ENCODE data around the gene ADGRL3. TPM values are rescaled to one million over a fixed set of nuclear protein-coding genes. Genes with fewer than 3 reads are reported as not detected.

ADGRL3 gene
- total and polyA plus RNA-seq, 2 donors (not counting 1 experiment from before 2014, with no cell fraction given), result under 0.01 to 0.05 TPM

- no peaks in the 10 kb centered on the region for H3K9me3 ChIP-seq (ENCODE audit: control insufficient read depth, insufficient read depth, low read depth, low read length)
- H3K27me3 ChIP-seq (ENCODE audit: control insufficient read depth, insufficient read depth, low read length), result no peaks in the 10 kb centered on the region
- H3K27ac ChIP-seq (ENCODE audit: insufficient read depth, low read length), result no peak overlapping the region
- no peak overlapping the region for H3K4me2 ChIP-seq (ENCODE audit: extremely low read depth, insufficient read depth, low read length)
- H3K4me1 ChIP-seq (ENCODE audit: control insufficient read depth, extremely low read depth, insufficient read depth, low read length), result no peaks in the 10 kb centered on the region
- H3K9ac ChIP-seq (ENCODE audit: insufficient read depth, low read length), result no peak overlapping the region
- H4K20me1 ChIP-seq (ENCODE audit: control insufficient read depth, extremely low read depth, insufficient read depth, low read length), result no peaks in the 10 kb centered on the region
- no peaks in the 10 kb centered on the region for H3K36me3 ChIP-seq (ENCODE audit: control insufficient read depth, insufficient read depth, low read length)
- TF ChIP-seq EZH2 (IDR thresholded peaks at IDR 0.05; ENCODE audit: low read length, missing control alignments) (no peak), CTCF (conservative IDR thresholded peaks at IDR 0.05 in 1 of 2, IDR thresholded peaks at IDR 0.05 in 1 of 2; ENCODE audit: low read depth in 1 of 2, low read length in 2 of 2) (no peak)
- no peak overlapping the region for H2AFZ ChIP-seq (ENCODE audit: low read length)
- H3K4me3 ChIP-seq (replicated peaks in 1 of 4; ENCODE audit: control extremely low read depth in 1 of 4, insufficient read depth in 1 of 4, low read depth in 3 of 4, low read length in 4 of 4), result no peak overlapping the region
- DNase-seq (ENCODE audit: low read depth in 2 of 2), result no peak
- H3K79me2 ChIP-seq (ENCODE audit: control insufficient read depth, insufficient read depth, low read length), result no peaks in the 10 kb centered on the region
Measured at GRCh38 chr4:61575796-61576195, 375.7 kb downstream of the ADGRL3 start.

GRCh38 chr4:61579786-61580185 lies 379.7 kb downstream of the ADGRL3 start:
- no peaks in the 10 kb centered on the region for H3K27me3 ChIP-seq (ENCODE audit: control insufficient read depth, insufficient read depth, low read length)
- no peak overlapping the region for H3K4me3 ChIP-seq (replicated peaks in 1 of 4; ENCODE audit: control extremely low read depth in 1 of 4, insufficient read depth in 1 of 4, low read depth in 3 of 4, low read length in 4 of 4)
- no peak overlapping the region for H3K9ac ChIP-seq (ENCODE audit: insufficient read depth, low read length)
- no peak overlapping the region for H3K4me2 ChIP-seq (ENCODE audit: extremely low read depth, insufficient read depth, low read length)
- no peaks in the 10 kb centered on the region for H3K79me2 ChIP-seq (ENCODE audit: control insufficient read depth, insufficient read depth, low read length)
- no peak for TF ChIP-seq EZH2 (IDR thresholded peaks at IDR 0.05; ENCODE audit: low read length, missing control alignments)
- no peak for TF ChIP-seq CTCF (conservative IDR thresholded peaks at IDR 0.05 in 1 of 2, IDR thresholded peaks at IDR 0.05 in 1 of 2; ENCODE audit: low read depth in 1 of 2, low read length in 2 of 2)
- H3K36me3 ChIP-seq (ENCODE audit: control insufficient read depth, insufficient read depth, low read length), result no peaks in the 10 kb centered on the region
- no peaks in the 10 kb centered on the region for H3K4me1 ChIP-seq (ENCODE audit: control insufficient read depth, extremely low read depth, insufficient read depth, low read length)
- H3K9me3 ChIP-seq (ENCODE audit: control insufficient read depth, insufficient read depth, low read depth, low read length), result no peaks in the 10 kb centered on the region
- H3K27ac ChIP-seq (ENCODE audit: insufficient read depth, low read length), result no peak overlapping the region
- no peak for DNase-seq (ENCODE audit: low read depth in 2 of 2)
- H4K20me1 ChIP-seq (ENCODE audit: control insufficient read depth, extremely low read depth, insufficient read depth, low read length), result peaks cover 1% of the 10 kb centered on the region
- no peak overlapping the region for H2AFZ ChIP-seq (ENCODE audit: low read length)

DNA sequence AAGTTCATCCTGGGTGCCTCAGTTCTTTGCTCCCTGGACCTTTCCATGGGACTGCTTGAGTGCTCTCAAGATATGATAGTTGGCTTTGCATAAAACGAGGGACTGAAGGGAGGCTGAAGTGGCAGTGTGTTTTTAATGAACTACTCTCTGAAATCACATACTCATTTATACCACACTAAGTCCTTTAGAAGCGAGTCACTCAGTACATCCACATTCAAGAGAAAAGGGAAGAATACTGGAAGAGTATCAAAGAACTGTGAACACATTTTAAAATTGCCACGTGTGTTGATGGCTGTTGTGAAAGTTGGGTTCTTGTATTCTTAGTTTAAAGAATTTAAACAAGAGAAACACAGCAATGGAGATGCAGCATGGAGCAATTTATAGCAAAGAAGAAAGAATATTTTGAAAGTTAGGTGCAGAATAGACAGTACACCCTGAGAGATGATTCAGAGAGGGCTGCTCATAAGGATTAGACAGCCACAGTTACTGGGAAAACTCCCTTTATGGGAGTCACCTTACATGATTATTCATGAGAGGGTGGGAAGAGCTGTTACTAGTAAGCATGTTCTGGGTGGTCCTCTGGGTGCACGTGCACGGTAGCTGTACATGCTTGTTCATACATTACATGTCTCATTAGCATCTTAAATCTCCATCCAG lies 380.7 kb downstream of the ADGRL3 start:
- Histone ChIP-seq H2AFZ (ENCODE audit: low read length) (no peak overlapping the region), H3K36me3 (ENCODE audit: control insufficient read depth, insufficient read depth, low read length) (no peaks in the 10 kb centered on the region), H3K27ac (ENCODE audit: insufficient read depth, low read length) (no peak overlapping the region), H3K79me2 (ENCODE audit: control insufficient read depth, insufficient read depth, low read length) (no peaks in the 10 kb centered on the region), H3K4me3 (replicated peaks in 1 of 4; ENCODE audit: control extremely low read depth in 1 of 4, insufficient read depth in 1 of 4, low read depth in 3 of 4, low read length in 4 of 4) (no peak overlapping the region), H4K20me1 (ENCODE audit: control insufficient read depth, extremely low read depth, insufficient read depth, low read length) (peaks cover 1% of the 10 kb centered on the region), H3K9ac (ENCODE audit: insufficient read depth, low read length) (no peak overlapping the region), H3K4me1 (ENCODE audit: control insufficient read depth, extremely low read depth, insufficient read depth, low read length) (no peaks in the 10 kb centered on the region), H3K27me3 (ENCODE audit: control insufficient read depth, insufficient read depth, low read length) (no peaks in the 10 kb centered on the region), H3K4me2 (ENCODE audit: extremely low read depth, insufficient read depth, low read length) (no peak overlapping the region), H3K9me3 (ENCODE audit: control insufficient read depth, insufficient read depth, low read depth, low read length) (no peaks in the 10 kb centered on the region)
- peak; percentile 13 to 33 for DNase-seq (ENCODE audit: low read depth in 2 of 2)
- TF ChIP-seq CTCF (conservative IDR thresholded peaks at IDR 0.05 in 1 of 2, IDR thresholded peaks at IDR 0.05 in 1 of 2; ENCODE audit: low read depth in 1 of 2, low read length in 2 of 2) (no peak), EZH2 (IDR thresholded peaks at IDR 0.05; ENCODE audit: low read length, missing control alignments) (no peak)
